Bronchus fibroblast of lung (primary cell): Measurements from ENCODE around the gene GPR3. TPM values are rescaled to one million over a fixed set of nuclear protein-coding genes. Genes with fewer than 3 reads are reported as not detected.

Experiments used
- total RNA-seq: library from RNA; depleted of rRNA; stranded (reverse); fragments of >200 nt; gene quantifications from 2 replicates; pipeline ENCODE4 v1.2.3, GENCODE V29; 2015

The GPR3 gene
- 0.45 and 1.0 TPM in 2 replicates for total RNA-seq

GRCh38 chr1:27392096-27392777, at the start of gene GPR3:
TSS of gene GPR3 (plus strand) at chr1:27392622. CDS start at chr1:27393799, 1,177 bp downstream.

GRCh38 chr1:27366411-27367159, 25.8 kb upstream of the GPR3 start, which contains the start of gene MAP3K6:
TSS of gene MAP3K6 (minus strand) at chr1:27366961. CDS start at chr1:27366597, 364 bp downstream.

GRCh38 chr1:27374362-27375086, 17.9 kb upstream of the GPR3 start, which contains the start of gene FCN3:
TSS of gene FCN3 (minus strand) at chr1:27374824. CDS start at chr1:27374818, 6 bp downstream.

GRCh38 chr1:27383039-27383605, 9.3 kb upstream of the GPR3 start, which contains the start of gene CD164L2:
TSS of gene CD164L2 (minus strand) at chr1:27383333. CDS start at chr1:27383239, 94 bp downstream.

Other genes starting within 250 kb of the GPR3 start
- gene SLC9A1, start 237.5 kb upstream of the GPR3 start, total RNA-seq, result 7.9 and 10.0 TPM in 2 replicates
- gene WDTC1, start 158.0 kb upstream of the GPR3 start, total RNA-seq, result 19.0 and 20.8 TPM in 2 replicates
- gene TMEM222, start 70.5 kb upstream of the GPR3 start, total RNA-seq, result 30.0 and 37.5 TPM in 2 replicates
- 0.67 and 0.89 TPM in 2 replicates for gene SYTL1, start 50.6 kb upstream of the GPR3 start, total RNA-seq
- 14.1 and 18.4 TPM in 2 replicates for gene MAP3K6, start 25.7 kb upstream of the GPR3 start, total RNA-seq
- not detected in 2 replicates for gene FCN3, start 17.8 kb upstream of the GPR3 start, total RNA-seq
- not detected in 2 replicates for gene CD164L2, start 9.3 kb upstream of the GPR3 start, total RNA-seq
- 24.7 and 25.1 TPM in 2 replicates for gene WASF2, start 97.5 kb downstream of the GPR3 start, total RNA-seq
- 8.3 and 8.6 TPM in 2 replicates for gene AHDC1, start 211.5 kb downstream of the GPR3 start, total RNA-seq
- under 0.01 TPM in 1 of 2 replicates, not detected in the other for gene FGR, start 242.6 kb downstream of the GPR3 start, total RNA-seq